GM19328 (cell line): Measurements from ENCODE around the gene PARP1.

Source experiments
- ATAC-seq: cut with Tn5 transposase; IDR thresholded peaks from one replicate; pipeline ENCODE4 v1.9.1; 2021; ENCODE audit warnings: mild to moderate bottlenecking, moderate library complexity; ENCODE audit not compliant: unreplicated experiment

PARP1 gene

GRCh38 chr1:226318471-226318870 lies 89.4 kb downstream of the PARP1 start:
- ATAC-seq: no peak

DNA sequence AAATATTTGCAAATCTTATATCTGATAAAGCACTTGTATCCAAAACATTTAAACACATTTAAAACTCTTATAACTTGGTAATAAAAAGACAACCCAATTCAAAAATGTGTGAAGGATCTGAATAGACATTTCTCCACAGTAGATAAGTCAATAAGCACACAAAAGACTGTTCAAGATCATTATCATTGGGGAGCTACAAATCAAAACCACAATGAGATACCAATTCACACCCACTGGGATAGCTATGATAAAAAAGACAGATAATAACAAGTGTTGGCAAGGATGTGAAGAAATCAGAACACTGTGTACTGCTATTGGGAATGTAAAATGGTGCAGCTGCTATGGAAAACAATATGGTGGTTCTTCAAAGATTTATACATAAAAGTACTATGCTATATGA lies 93.8 kb downstream of the PARP1 start:
- ATAC-seq: no peak

GRCh38 chr1:226312065-226312464 lies 95.8 kb downstream of the PARP1 start:
- no peak for ATAC-seq

DNA sequence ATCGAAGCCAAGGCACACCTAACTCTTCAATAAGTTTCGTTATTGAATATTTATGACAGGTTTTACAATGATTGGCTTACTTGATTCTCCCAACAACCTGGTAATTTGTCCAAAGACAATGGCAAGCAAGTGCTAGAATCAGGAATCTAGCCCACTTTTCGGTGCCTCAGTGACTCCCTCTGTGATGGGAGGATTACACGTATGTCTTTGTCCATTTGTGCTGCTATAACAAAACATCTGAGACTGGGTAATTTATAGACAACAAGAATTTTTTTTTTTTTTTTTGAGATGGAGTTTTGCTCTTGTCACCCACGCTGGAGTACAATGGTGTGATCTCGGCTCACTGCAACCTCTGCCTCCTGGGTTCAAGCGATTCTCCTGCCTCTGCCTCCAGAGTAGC lies 96.5 kb downstream of the PARP1 start:
- ATAC-seq: no peak
